H1 (cell line): ENCODE measurements around the gene MID1. TPM values are rescaled to one million over a fixed set of nuclear protein-coding genes. Genes with fewer than 3 reads are reported as not detected.

Experiments used
- CTCF ChIA-PET: fragments of 300-600 bp; sonication (Branson Sonifier 250); formaldehyde crosslinking; loops from one replicate; lab custom pipeline; 2021; ENCODE audit not compliant: partially characterized antibody; lab: Charles Lee
- POLR2A ChIA-PET: fragments of 300-600 bp; sonication (Branson Sonifier 250); formaldehyde crosslinking; loops from one replicate; lab custom pipeline; 2021; ENCODE audit warnings: inconsistent platforms; ENCODE audit not compliant: partially characterized antibody; lab: Charles Lee
- DNase-seq, 2 experiments: peaks; one replicate each; pipeline versions ENCODE4 v3.0.0 to v3.0.0-alpha.2; 2010 to 2022; ENCODE audit warnings: low spot score in 2 of 2, low read depth in 1 of 2, mixed read lengths in 1 of 2
- FAIRE-seq: peaks from 2 replicates; lab custom pipeline; 2011; peaks lifted over from hg19 to GRCh38; lab: Jason Lieb, UNC
- H2AFZ ChIP-seq: 2 replicates; pipeline ENCODE4 v1.8.1; 2012; ENCODE audit warnings: low read length, inconsistent platforms
- H2AK5ac ChIP-seq: 2 replicates; pipeline ENCODE4 v1.6.1; 2013; ENCODE audit warnings: low read depth, low read length
- H2BK120ac ChIP-seq: replicated peaks from 2 replicates; pipeline ENCODE3; 2013; ENCODE audit warnings: low read depth, low read length, inconsistent platforms
- H2BK12ac ChIP-seq: 2 replicates; pipeline ENCODE4 v1.6.1; 2013; ENCODE audit warnings: low read depth, low read length
- H2BK15ac ChIP-seq: 2 replicates; pipeline ENCODE4 v1.6.1; 2013; ENCODE audit warnings: low read length
- H2BK20ac ChIP-seq: 2 replicates; pipeline ENCODE4 v1.6.1; 2013; ENCODE audit warnings: low read length
- H2BK5ac ChIP-seq: 2 replicates; pipeline ENCODE4 v1.6.1; 2013; ENCODE audit warnings: low read depth, low read length
- H3K14ac ChIP-seq: 2 replicates; pipeline ENCODE4 v1.6.1; 2013; ENCODE audit warnings: inconsistent platforms; ENCODE audit not compliant: insufficient read length
- H3K18ac ChIP-seq: 2 replicates; pipeline ENCODE4 v1.6.1; 2013; ENCODE audit warnings: low read length; ENCODE audit errors: extremely low read depth
- H3K23ac ChIP-seq: 2 replicates; pipeline ENCODE4 v1.6.1; 2013; ENCODE audit warnings: inconsistent platforms; ENCODE audit not compliant: insufficient read length
- H3K23me2 ChIP-seq: 2 replicates; pipeline ENCODE4 v1.6.1; 2013; ENCODE audit warnings: low read depth, low read length
- H3K27ac ChIP-seq: 2 replicates; pipeline ENCODE4 v1.6.1; 2011; ENCODE audit warnings: low read depth, low read length, inconsistent platforms
- H3K27me3 ChIP-seq, 4 experiments: replicated peaks in 1 of 4; 1 replicate in 1 of 4; 2 replicates in 3 of 4; pipeline versions ENCODE4 v1.6.1 to v1.8.1; 2011 to 2013; ENCODE audit warnings: low read length in 3 of 4, mild to moderate bottlenecking in 3 of 4, inconsistent platforms in 2 of 4, mixed read lengths in 2 of 4, moderate library complexity in 1 of 4; ENCODE audit not compliant: control insufficient read depth in 3 of 4, insufficient read depth in 3 of 4; ENCODE audit errors: extremely low read depth in 1 of 4
- H3K36me3 ChIP-seq, 4 experiments: 2 replicates each; pipeline versions ENCODE4 v1.6.1 to v1.8.1; 2011 to 2013; ENCODE audit warnings: mild to moderate bottlenecking in 4 of 4, low read length in 3 of 4, moderate library complexity in 2 of 4, control low read depth in 1 of 4, inconsistent platforms in 1 of 4; ENCODE audit not compliant: insufficient read depth in 4 of 4, control insufficient read depth in 2 of 4
- H3K4ac ChIP-seq: replicated peaks from 2 replicates; pipeline ENCODE3; 2013; ENCODE audit warnings: low read length, low read depth, mixed read lengths, inconsistent platforms; ENCODE audit not compliant: insufficient read length
- H3K4me1 ChIP-seq, 4 experiments: replicated peaks in 1 of 4; 1 replicate in 1 of 4; 2 replicates in 3 of 4; pipeline versions ENCODE4 v1.6.1 to v1.8.1; 2011 to 2013; ENCODE audit warnings: low read length in 3 of 4, inconsistent platforms in 2 of 4, mixed read lengths in 1 of 4; ENCODE audit not compliant: insufficient read depth in 4 of 4, control insufficient read depth in 3 of 4
- H3K4me2 ChIP-seq, 2 experiments: 2 replicates each; pipeline versions ENCODE4 v1.6.1 to v1.8.1; 2011 to 2013; ENCODE audit warnings: low read depth in 2 of 2, low read length in 2 of 2, control low read depth in 1 of 2, inconsistent platforms in 1 of 2, mild to moderate bottlenecking in 1 of 2; ENCODE audit not compliant: insufficient read depth in 1 of 2
- H3K4me3 ChIP-seq, 4 experiments: fragments of 200-600, 300-600 bp in 1 of 4; sonication (generic), shearing (Covaris generic), sonication (Bioruptor Twin) in 1 of 4; 2 replicates each; pipeline versions ENCODE4 v1.5.1 to v1.8.1; 2011 to 2016; ENCODE audit warnings: low read length in 4 of 4, low read depth in 3 of 4, control low read depth in 2 of 4, inconsistent platforms in 2 of 4, mild to moderate bottlenecking in 2 of 4, mixed read lengths in 1 of 4, moderate library complexity in 1 of 4; ENCODE audit not compliant: insufficient read depth in 2 of 4; ENCODE audit errors: extremely low read depth in 1 of 4
- H3K56ac ChIP-seq: replicated peaks from 2 replicates; pipeline ENCODE3; 2013; ENCODE audit warnings: low read depth, mild to moderate bottlenecking, mixed read lengths, low read length, inconsistent platforms; ENCODE audit not compliant: insufficient read length
- H3K79me1 ChIP-seq: 2 replicates; pipeline ENCODE4 v1.6.1; 2013; ENCODE audit warnings: low read depth, low read length, control low read depth
- H3K79me2 ChIP-seq, 2 experiments: 2 replicates each; pipeline versions ENCODE4 v1.6.1 to v1.8.1; 2012 to 2013; ENCODE audit warnings: low read length in 2 of 2, mild to moderate bottlenecking in 2 of 2, inconsistent platforms in 1 of 2; ENCODE audit not compliant: insufficient read depth in 2 of 2, control insufficient read depth in 1 of 2
- H3K9ac ChIP-seq, 4 experiments: replicated peaks in 1 of 4; 1 replicate in 1 of 4; 2 replicates in 3 of 4; pipeline versions ENCODE4 v1.6.1 to v1.8.1; 2011 to 2013; ENCODE audit warnings: low read depth in 3 of 4, low read length in 3 of 4, control low read depth in 2 of 4, mild to moderate bottlenecking in 2 of 4, moderate library complexity in 2 of 4, inconsistent platforms in 1 of 4; ENCODE audit errors: extremely low read depth in 1 of 4
- H3K9me3 ChIP-seq, 2 experiments: 2 replicates each; pipeline versions ENCODE4 v1.6.1 to v1.8.1; 2012 to 2013; ENCODE audit warnings: mild to moderate bottlenecking in 2 of 2, moderate library complexity in 2 of 2, control low read depth in 1 of 2, inconsistent platforms in 1 of 2, low read depth in 1 of 2, low read length in 1 of 2, mixed read lengths in 1 of 2; ENCODE audit not compliant: insufficient read depth in 2 of 2
- H4K20me1 ChIP-seq, 2 experiments: replicated peaks in 1 of 2; 2 replicates each; pipeline versions ENCODE3 to v1.8.1; 2011 to 2013; ENCODE audit warnings: inconsistent platforms in 2 of 2, low read length in 2 of 2, mild to moderate bottlenecking in 1 of 2; ENCODE audit not compliant: insufficient read depth in 2 of 2, control insufficient read depth in 1 of 2
- H4K5ac ChIP-seq: 2 replicates; pipeline ENCODE4 v1.6.1; 2013; ENCODE audit warnings: low read length, low read depth, mixed read lengths, inconsistent platforms; ENCODE audit not compliant: insufficient read length
- H4K8ac ChIP-seq: 2 replicates; pipeline ENCODE4 v1.8.0; 2013; ENCODE audit warnings: mild to moderate bottlenecking, moderate library complexity, low read length, inconsistent platforms; ENCODE audit not compliant: insufficient read depth; ENCODE audit errors: extremely low read depth
- H4K91ac ChIP-seq: replicated peaks from 2 replicates; pipeline ENCODE3; 2013; ENCODE audit warnings: low read length, mixed read lengths, inconsistent platforms; ENCODE audit not compliant: insufficient read length
- CEBPB ChIP-seq: IDR thresholded peaks from 2 replicates; pipeline ENCODE4 v1.6.1; 2012; ENCODE audit warnings: low read depth, low read length
- FOSL1 ChIP-seq: IDR thresholded peaks from 2 replicates; pipeline ENCODE4 v1.6.1; 2011; ENCODE audit warnings: mild to moderate bottlenecking, low read depth, low read length, moderate library complexity; ENCODE audit not compliant: insufficient read depth
- KDM1A ChIP-seq: fragments of 200-600, 300-600 bp; sonication (generic); IDR thresholded peaks from 2 replicates; pipeline ENCODE4 v1.7.1; 2016; ENCODE audit warnings: mild to moderate bottlenecking, low read length, borderline replicate concordance
- KDM5A ChIP-seq: fragments of 200-600 bp; IDR thresholded peaks from 2 replicates; pipeline ENCODE4 v1.7.1; 2012; ENCODE audit warnings: mild to moderate bottlenecking, low read length, inconsistent platforms, mixed read lengths
- MAFK ChIP-seq: IDR thresholded peaks from 2 replicates; pipeline ENCODE4 v1.6.1; 2012; ENCODE audit warnings: low read depth, mild to moderate bottlenecking, improper control_type of control experiment, low read length
- MAX ChIP-seq: IDR thresholded peaks from 2 replicates; pipeline ENCODE4 v1.6.1; 2012; ENCODE audit warnings: inconsistent platforms
- NRF1 ChIP-seq: IDR thresholded peaks from 2 replicates; pipeline ENCODE4 v1.6.1; 2011; ENCODE audit warnings: mild to moderate bottlenecking, low read depth, low read length, improper control_type of control experiment
- POLR2A ChIP-seq, 2 experiments: IDR thresholded peaks; 1 replicate in 1 of 2; 2 replicates in 1 of 2; pipeline ENCODE4 v1.6.1; 2011; ENCODE audit warnings: low read depth in 2 of 2, low read length in 2 of 2, mild to moderate bottlenecking in 2 of 2; ENCODE audit errors: control extremely low read depth in 1 of 2
- POU5F1 ChIP-seq: IDR thresholded peaks from 2 replicates; pipeline ENCODE4 v1.6.1; 2011; ENCODE audit warnings: low read depth, mild to moderate bottlenecking, low read length, moderate library complexity
- RAD21 ChIP-seq, 2 experiments: IDR thresholded peaks in 1 of 2; conservative IDR thresholded peaks in 1 of 2; 2 replicates each; pipeline ENCODE4 v1.6.1; 2011; ENCODE audit warnings: low read depth in 2 of 2, low read length in 2 of 2, improper control_type of control experiment in 1 of 2, inconsistent platforms in 1 of 2, mild to moderate bottlenecking in 1 of 2, moderate library complexity in 1 of 2
- SIRT6 ChIP-seq: IDR thresholded peaks from one replicate; pipeline ENCODE4 v1.7.1; 2012; ENCODE audit warnings: low read length, inconsistent platforms
- ZNF274 ChIP-seq: IDR thresholded peaks from 2 replicates; pipeline ENCODE4 v1.7.0; 2012; ENCODE audit warnings: low read length, borderline replicate concordance; ENCODE audit errors: extremely low read depth
- WGBS, 2 experiments: shearing (Covaris generic) in 1 of 2; methylation state at CpG; one replicate each; pipeline versions ENCODE4 v1.1.6 to v1.1.7; 2013 to 2015; ENCODE audit warnings: low lambda C conversion rate in 2 of 2, mixed read lengths in 2 of 2, inconsistent platforms in 1 of 2, low coverage in 1 of 2, missing lambda C conversion rate in 1 of 2; ENCODE audit not compliant: insufficient replicate concordance in 2 of 2, insufficient coverage in 1 of 2, insufficient read length in 1 of 2; ENCODE audit errors: extremely low coverage in 1 of 2, missing lambda C conversion rate in 1 of 2; 5-methylcytosine and 5-hydroxymethylcytosine counted together
- polyA plus RNA-seq, 7 experiments: library from polyadenylated mRNA; depleted of rRNA in 3 of 7; stranded (reverse) in 5 of 7; unstranded in 2 of 7; fragments of >200 nt in 5 of 7; fragments of 200-250 nt in 2 of 7; gene quantifications; 1 replicate in 5 of 7; 2 replicates in 1 of 7; 4 replicates in 1 of 7; pipeline versions ENCODE4 v1.2.1 to v1.2.3, GENCODE V29; 2011 to 2013; ENCODE audit warnings: missing spikeins in 2 of 7, mixed read lengths in 2 of 7
- total RNA-seq: library from RNA; stranded (reverse); fragmentation: NEBNext Ultra II Directional; extraction: Animal tissue kit (Norgen Biotek cat#: 25700); gene quantifications from 2 replicates; pipeline ENCODE4 v1.2.1, GENCODE V29; 2021
- TF ChIP-seq, protein P1 (sequence below): IDR thresholded peaks from 2 replicates; pipeline ENCODE4 v1.6.1; 2012; ENCODE audit warnings: low read length, inconsistent platforms

Gene MID1
- total and polyA plus RNA-seq, 2 of the 8 experiments (the other 6 are each of a cell fraction or from before 2014, with no cell fraction given): 12.9 to 54.3 TPM

DNA sequence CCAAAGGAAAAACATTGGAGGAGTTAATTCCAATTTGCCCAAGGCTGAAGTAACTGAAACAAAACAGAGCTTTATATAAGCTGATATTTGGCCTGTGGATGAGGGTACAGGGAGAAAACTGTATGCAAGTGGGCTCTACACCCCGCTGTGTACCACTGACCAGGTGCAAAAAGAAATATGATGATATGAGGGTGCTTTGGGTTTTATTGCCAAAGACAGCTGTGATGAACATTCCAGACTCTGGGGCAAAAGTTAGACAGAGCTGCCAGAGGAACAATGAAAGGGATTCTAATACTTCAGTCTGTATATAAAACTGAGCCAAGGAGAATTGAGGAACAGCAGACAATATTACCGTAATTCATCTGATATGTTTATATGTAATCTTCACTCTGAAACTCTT is 117.4 kb downstream of the MID1 start:
- ChIA-PET POLR2A (interaction anchor here (0.9 kb wide), 1 partner anchor 9 kb away, joined by 3 read pairs; no protein-coding TSS in a partner anchor), CTCF (no interaction called here)
- Histone ChIP-seq H3K56ac (no peak overlapping the region), H4K5ac (no peak overlapping the region), H3K23me2 (no peaks in the 10 kb centered on the region), H2AFZ (no peak overlapping the region), H4K8ac (no peak overlapping the region), H2AK5ac (no peak overlapping the region), H2BK120ac (no peak overlapping the region), H3K18ac (no peak overlapping the region), H3K79me2 (peaks cover 0 to 12% of the 10 kb centered on the region in 2 experiments; a peak in 1 of 4 replicates), H3K4ac (no peak overlapping the region), H3K14ac (no peak overlapping the region), H2BK20ac (no peak overlapping the region), H3K9me3 (no peaks in the 10 kb centered on the region), H3K4me1 (peaks cover 0 to 6% (median 0%) of the 10 kb centered on the region in 4 experiments; a peak in 1 of 7 replicates), H3K79me1 (no peaks in the 10 kb centered on the region), H2BK5ac (no peak overlapping the region), H2BK15ac (no peak overlapping the region), H2BK12ac (no peak overlapping the region), H3K27me3 (no peaks in the 10 kb centered on the region), H3K36me3 (no peaks in the 10 kb centered on the region), H4K20me1 (no peaks in the 10 kb centered on the region), H4K91ac (no peak overlapping the region), H3K27ac (no peak overlapping the region), H3K4me2 (no peak overlapping the region), H3K23ac (no peak overlapping the region), H3K4me3 (no peak overlapping the region), H3K9ac (no peak overlapping the region)
- WGBS, 2 experiments: 83% methylated on average over 2 of the region's 2 CpGs; no CpG with 5 or more reads in 1 of the 2 experiments
- DNase-seq (no peak), FAIRE-seq (no peak)
- no peak for TF ChIP-seq RAD21 (IDR thresholded peaks at IDR 0.05 in 1 of 2, conservative IDR thresholded peaks at IDR 0.05 in 1 of 2; ENCODE audit: low read depth in 2 of 2, low read length in 2 of 2)
- TF ChIP-seq, protein P1, sequence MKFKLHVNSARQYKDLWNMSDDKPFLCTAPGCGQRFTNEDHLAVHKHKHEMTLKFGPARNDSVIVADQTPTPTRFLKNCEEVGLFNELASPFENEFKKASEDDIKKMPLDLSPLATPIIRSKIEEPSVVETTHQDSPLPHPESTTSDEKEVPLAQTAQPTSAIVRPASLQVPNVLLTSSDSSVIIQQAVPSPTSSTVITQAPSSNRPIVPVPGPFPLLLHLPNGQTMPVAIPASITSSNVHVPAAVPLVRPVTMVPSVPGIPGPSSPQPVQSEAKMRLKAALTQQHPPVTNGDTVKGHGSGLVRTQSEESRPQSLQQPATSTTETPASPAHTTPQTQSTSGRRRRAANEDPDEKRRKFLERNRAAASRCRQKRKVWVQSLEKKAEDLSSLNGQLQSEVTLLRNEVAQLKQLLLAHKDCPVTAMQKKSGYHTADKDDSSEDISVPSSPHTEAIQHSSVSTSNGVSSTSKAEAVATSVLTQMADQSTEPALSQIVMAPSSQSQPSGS: no peak
- no peak for TF ChIP-seq SIRT6
- TF ChIP-seq MAFK: no peak
- TF ChIP-seq POLR2A (IDR thresholded peaks at IDR 0.05; ENCODE audit: control extremely low read depth in 1 of 2, low read depth in 2 of 2, low read length in 2 of 2): no peak
- no peak for TF ChIP-seq ZNF274
- no peak for TF ChIP-seq KDM5A
- TF ChIP-seq KDM1A: no peak
- TF ChIP-seq CEBPB: no peak
- TF ChIP-seq POU5F1: no peak
- no peak for TF ChIP-seq MAX
- TF ChIP-seq NRF1: no peak
- TF ChIP-seq FOSL1: no peak
